ENCODE results near the gene HESX1. TPM values are rescaled to one million over a fixed set of nuclear protein-coding genes. Genes with fewer than 3 reads are reported as not detected.

The HESX1 gene
- 0.36 TPM in 1 of 2 replicates, not detected in the other for total RNA-seq (2012; rRNA removed)
- 0.65 and 0.82 TPM in 2 replicates for polyA plus RNA-seq (2012; rRNA removed)
- polyA plus RNA-seq (2012; cell fraction: cytosol; rRNA removed), result 0.08 and 0.51 TPM in 2 replicates
- 0.78 and 2.5 TPM in 2 replicates for polyA plus RNA-seq (2012; cell fraction: nucleus; rRNA removed; ENCODE audit: low replicate concordance)
- percentile 37 among the genes with signal in this experiment for Bru-seq, nascent RNA
- BruChase-seq, experiment 1, labeled RNA remaining after a 6-hour chase, result percentile 52 among the genes with signal in this experiment
- percentile 42 among the genes with signal in this experiment for BruChase-seq, experiment 2, labeled RNA remaining after a 2-hour chase
- long read RNA-seq, partial matches to known transcripts, result 0 of 2 reads
- long read RNA-seq, other reads (novel, unspliced or antisense), result 2 of 2 reads

- H2BK15ac ChIP-seq (ENCODE audit: low read depth, low read length), result no peak within 1 kb of the TSS
- no peaks in the 10 kb centered on the region for H3K36me3 ChIP-seq (ENCODE audit: control insufficient read depth, insufficient read depth, low read length)
- H3K18ac ChIP-seq (ENCODE audit: low read depth, low read length), result no peak within 1 kb of the TSS
- in situ Hi-C loops (cut with MboI; ENCODE audit: low sequenced_read_pairs), result no loop called here
- H2AK5ac ChIP-seq (ENCODE audit: low read depth, low read length), result no peak within 1 kb of the TSS
- TF ChIP-seq MAZ (IDR thresholded peaks at IDR 0.05; ENCODE audit: borderline replicate concordance, low read depth, low read length), result no peak
- TF ChIP-seq CEBPB (IDR thresholded peaks at IDR 0.05; ENCODE audit: low read depth, low read length), result no peak
- no peak for TF ChIP-seq NFE2L2 (IDR thresholded peaks at IDR 0.05; ENCODE audit: low read depth, low read length)
- no peak for TF ChIP-seq CTCF (conservative IDR thresholded peaks at IDR 0.05; ENCODE audit: low read depth, low read length)
- TF ChIP-seq BHLHE40 (IDR thresholded peaks at IDR 0.05; ENCODE audit: low read depth, low read length), result no peak
- no peak for TF ChIP-seq FOS (IDR thresholded peaks at IDR 0.05; ENCODE audit: low read depth, low read length)
- no peak for TF ChIP-seq RAD21 (IDR thresholded peaks at IDR 0.05; ENCODE audit: low read length)
- no peak for TF ChIP-seq POLR2A (IDR thresholded peaks at IDR 0.05; ENCODE audit: low read depth, low read length)
- no peak for TF ChIP-seq SMC3 (IDR thresholded peaks at IDR 0.05; ENCODE audit: low read depth, low read length)
- TF ChIP-seq RCOR1 (IDR thresholded peaks at IDR 0.05; ENCODE audit: insufficient replicate concordance, low read length), result no peak
- no peak for TF ChIP-seq RFX5 (IDR thresholded peaks at IDR 0.05; ENCODE audit: low read depth, low read length)
- no peak for TF ChIP-seq MXI1 (IDR thresholded peaks at IDR 0.05; ENCODE audit: borderline replicate concordance, low read depth, low read length)
- no peak for TF ChIP-seq USF2 (IDR thresholded peaks at IDR 0.05; ENCODE audit: low read depth, low read length)
- TF ChIP-seq ELK1 (IDR thresholded peaks at IDR 0.05; ENCODE audit: borderline replicate concordance, low read depth, low read length), result no peak
- no peak for TF ChIP-seq MAFK (IDR thresholded peaks at IDR 0.05; ENCODE audit: low read depth, low read length)
- no peak for TF ChIP-seq CHD1 (IDR thresholded peaks at IDR 0.05; ENCODE audit: low read depth, low read length)
- H3K4me1 ChIP-seq (ENCODE audit: control insufficient read depth, insufficient read depth, low read length), result no peaks in the 10 kb centered on the region
- H2BK120ac ChIP-seq (ENCODE audit: low read depth, low read length), result no peak within 1 kb of the TSS
- no peak within 1 kb of the TSS for H3K4me2 ChIP-seq (ENCODE audit: low read depth, low read length)
- no peak within 1 kb of the TSS for H2AK9ac ChIP-seq (replicated peaks; ENCODE audit: low read depth, low read length, poor library complexity)
- H3K4ac ChIP-seq (ENCODE audit: low read depth, low read length), result no peak within 1 kb of the TSS
- no peak within 1 kb of the TSS for H4K8ac ChIP-seq (ENCODE audit: low read depth in 2 of 2, low read length in 2 of 2)
- H3K9me3 ChIP-seq (ENCODE audit: control insufficient read depth, insufficient read depth, low read length), result no peaks in the 10 kb centered on the region
- H3K9ac ChIP-seq (ENCODE audit: low read depth, low read length), result no peak within 1 kb of the TSS
- no peak within 1 kb of the TSS for H3K23ac ChIP-seq (ENCODE audit: low read depth, low read length)
- H4K5ac ChIP-seq (ENCODE audit: low read depth, low read length), result no peak within 1 kb of the TSS
- no peak within 1 kb of the TSS for H2BK20ac ChIP-seq (ENCODE audit: low read depth, low read length)
- CTCF ChIA-PET, result interaction anchor here (0.6 kb wide), 1 partner anchor 198 kb away, joined by 3 read pairs; no protein-coding TSS in a partner anchor
- no peak within 1 kb of the TSS for H3K27ac ChIP-seq (ENCODE audit: insufficient read depth, low read length)
- no peak within 1 kb of the TSS for H2BK5ac ChIP-seq (ENCODE audit: low read depth, low read length, poor library complexity, severe bottlenecking)
- no peak for DNase-seq
- no peaks in the 10 kb centered on the region for H4K20me1 ChIP-seq (ENCODE audit: insufficient read depth, low read length)
- no peak within 1 kb of the TSS for H3K4me3 ChIP-seq (ENCODE audit: insufficient read depth, low read depth, low read length)
- intact Hi-C loops (cut with micrococcal nuclease), result no loop called here
- H3K9me1 ChIP-seq (ENCODE audit: insufficient read depth, low read length), result no peaks in the 10 kb centered on the region
- no peaks in the 10 kb centered on the region for H3K79me1 ChIP-seq (ENCODE audit: low read depth in 1 of 2, low read length in 2 of 2)
- no peak within 1 kb of the TSS for H3K14ac ChIP-seq (replicated peaks; ENCODE audit: low read depth, low read length)
- POLR2A ChIA-PET (ENCODE audit: unreplicated experiment), result no interaction called here
- dilution Hi-C loops (cut with HindIII; ENCODE audit: low sequenced_read_pairs, unreplicated experiment), result no loop called here
- no peak within 1 kb of the TSS for H3K56ac ChIP-seq (ENCODE audit: extremely low read depth, insufficient read depth, low read length)
- no peak within 1 kb of the TSS for H2AFZ ChIP-seq (replicated peaks; ENCODE audit: low read length, poor library complexity)
- no TSS peak for BruUV-seq (replicated peaks)
- no peak within 1 kb of the TSS for H4K91ac ChIP-seq (ENCODE audit: insufficient read depth, low read depth, low read length)
- H3K27me3 ChIP-seq (ENCODE audit: control insufficient read depth, insufficient read depth, low read length), result peaks cover 1% of the 10 kb centered on the region
- WGBS, 2 experiments (ENCODE audit: extremely low coverage in 2 of 2, insufficient read length in 1 of 2), result no CpG with 5 or more reads among the region's 4 CpGs
- no peak for ATAC-seq (ENCODE audit: low read depth)
Measured at GRCh38 chr3:57199895-57200297, at the start of gene HESX1. Gene HESX1, minus strand, starts transcription at chr3:57199978. Its CDS starts 60 bp downstream, at chr3:57199918.

All from IMR-90 (cell line).